ENCODE data around the gene CACNA1B. TPM values are rescaled to one million over a fixed set of nuclear protein-coding genes. Genes with fewer than 3 reads are reported as not detected.
"Not testable (repeated sequence)": the region's sequence is repeated elsewhere in the genome, so short reads cannot be mapped to it uniquely, and the experiment has no call there.

Gene CACNA1B
- total RNA-seq, 5 donors from 2014 or later (not counting 1 experiment from before 2014, with no cell fraction given), result 0.03 to 0.09 (median 0.03) TPM; not detected in 2

DNA sequence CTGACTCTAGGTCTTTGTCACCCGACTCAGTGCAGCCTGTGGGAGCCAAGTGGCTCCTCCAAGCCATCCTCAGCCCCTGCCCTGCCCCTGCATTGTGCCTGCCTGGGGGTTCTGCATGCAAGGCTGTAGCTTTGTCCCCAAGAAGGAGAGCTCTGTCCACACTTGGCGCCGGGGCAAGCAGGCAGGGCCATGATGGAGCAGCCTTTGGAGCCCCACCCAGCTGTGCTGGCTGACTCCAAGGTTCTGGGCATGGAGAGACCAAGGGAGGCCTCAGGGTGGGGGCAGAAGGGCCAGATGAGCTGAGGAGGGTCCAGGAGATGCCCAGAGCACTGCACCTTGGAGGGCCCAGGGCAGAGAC lies 226.2 kb downstream of the CACNA1B start:
- H3K27ac Mint-ChIP-seq, result no peak overlapping the region
- ChIA-PET POLR2A (no interaction called here), CTCF (no interaction called here)
- H3K9me3 Mint-ChIP-seq, result no peaks in the 10 kb centered on the region
- H3K4me3 Mint-ChIP-seq, result no peak overlapping the region
- WGBS (ENCODE audit: insufficient coverage), result 73% methylated on average over 3 of the region's 3 CpGs
- H3K9me3 ChIP-seq, result no peaks in the 10 kb centered on the region
- H3K36me3 ChIP-seq (ENCODE audit: control insufficient read depth in 2 of 2, extremely low read depth in 1 of 2, insufficient read depth in 1 of 2, low read length in 1 of 2), result no peaks in the 10 kb centered on the region
- no peak overlapping the region for H3K27ac ChIP-seq (ENCODE audit: low read length)
- H3K4me1 ChIP-seq (ENCODE audit: control insufficient read depth in 1 of 2, extremely low read depth in 1 of 2, insufficient read depth in 2 of 2, low read length in 2 of 2), result no peaks in the 10 kb centered on the region
- peaks cover 6 to 8% of the 10 kb centered on the region in 2 donors for H3K27me3 Mint-ChIP-seq
- H3K36me3 Mint-ChIP-seq, result no peaks in the 10 kb centered on the region
- no peaks in the 10 kb centered on the region for H3K4me1 Mint-ChIP-seq
- no peak overlapping the region for H3K4me3 ChIP-seq (ENCODE audit: control insufficient read depth in 1 of 2, extremely low read depth in 1 of 2, low read length in 1 of 2)
- no peak for ATAC-seq (replicated peaks in 1 of 4)
- no peak for DNase-seq
- H3K27me3 ChIP-seq (replicated peaks in 1 of 2; ENCODE audit: control insufficient read depth in 2 of 2, extremely low read depth in 1 of 2, insufficient read depth in 2 of 2, low read length in 1 of 2), result peaks cover 0 to 38% of the 10 kb centered on the region in 2 experiments

DNA sequence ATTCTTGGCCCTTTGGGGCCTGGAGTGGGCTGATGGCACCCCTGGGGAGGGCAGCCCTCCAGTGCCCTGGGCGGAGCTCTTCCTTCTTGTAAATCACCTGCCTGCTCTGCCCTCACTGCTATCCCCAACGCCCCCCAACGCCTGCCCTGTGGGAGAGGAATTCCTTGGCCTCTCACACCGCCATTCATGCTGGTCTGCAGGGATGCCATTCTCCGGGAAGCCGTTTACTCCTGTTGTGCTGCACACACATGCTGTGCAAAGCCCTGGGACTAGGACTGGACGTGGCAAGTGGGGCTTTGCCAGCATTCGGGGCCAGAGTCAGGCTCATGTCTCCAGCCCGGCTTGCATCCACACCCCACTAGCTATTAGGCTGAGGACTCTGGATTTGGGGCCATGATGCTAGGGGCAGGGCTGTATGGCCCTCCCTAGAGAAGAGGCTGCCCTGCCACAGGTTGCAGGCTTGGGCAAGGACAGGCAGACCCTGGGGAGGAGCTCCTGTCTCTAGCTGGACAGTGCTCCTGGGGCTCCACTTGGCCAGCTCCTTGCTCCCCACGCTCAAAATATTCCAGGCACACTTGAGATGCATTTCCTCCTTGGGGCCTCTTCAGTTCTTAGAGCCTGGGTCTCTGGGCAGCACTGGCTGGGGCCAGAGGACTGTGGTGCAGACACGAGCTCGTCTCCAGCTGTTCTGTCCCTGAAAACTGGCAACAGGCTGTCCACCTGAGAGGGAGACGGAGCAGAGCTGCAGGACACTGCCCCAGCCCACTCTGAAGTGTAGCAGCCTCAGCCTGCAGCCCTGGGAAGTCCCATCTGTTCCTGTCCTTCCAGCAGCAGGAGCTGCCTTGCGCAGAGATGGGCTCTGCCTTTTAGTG lies 226.9 kb downstream of the CACNA1B start:
- Histone ChIP-seq H3K27ac (ENCODE audit: low read length) (no peak overlapping the region), H3K9me3 (no peaks in the 10 kb centered on the region), H3K27me3 (replicated peaks in 1 of 2; ENCODE audit: control insufficient read depth in 2 of 2, extremely low read depth in 1 of 2, insufficient read depth in 2 of 2, low read length in 1 of 2) (peaks cover 0 to 38% of the 10 kb centered on the region in 2 experiments), H3K4me1 (ENCODE audit: control insufficient read depth in 1 of 2, extremely low read depth in 1 of 2, insufficient read depth in 2 of 2, low read length in 2 of 2) (no peaks in the 10 kb centered on the region), H3K4me3 (ENCODE audit: control insufficient read depth in 1 of 2, extremely low read depth in 1 of 2, low read length in 1 of 2) (no peak overlapping the region), H3K36me3 (ENCODE audit: control insufficient read depth in 2 of 2, extremely low read depth in 1 of 2, insufficient read depth in 1 of 2, low read length in 1 of 2) (no peaks in the 10 kb centered on the region)
- Mint-ChIP-seq H3K9me3 (no peaks in the 10 kb centered on the region), H3K4me1 (no peaks in the 10 kb centered on the region), H3K4me3 (no peak overlapping the region), H3K27ac (no peak overlapping the region), H3K27me3 (peaks cover 6 to 8% of the 10 kb centered on the region in 2 donors), H3K36me3 (no peaks in the 10 kb centered on the region)
- WGBS (ENCODE audit: insufficient coverage), result 71% methylated on average over 11 of the region's 14 CpGs
- DNase-seq, result no peak
- ATAC-seq (replicated peaks in 1 of 4), result no peak
- CTCF ChIA-PET, result no interaction called here
- POLR2A ChIA-PET, result no interaction called here

DNA sequence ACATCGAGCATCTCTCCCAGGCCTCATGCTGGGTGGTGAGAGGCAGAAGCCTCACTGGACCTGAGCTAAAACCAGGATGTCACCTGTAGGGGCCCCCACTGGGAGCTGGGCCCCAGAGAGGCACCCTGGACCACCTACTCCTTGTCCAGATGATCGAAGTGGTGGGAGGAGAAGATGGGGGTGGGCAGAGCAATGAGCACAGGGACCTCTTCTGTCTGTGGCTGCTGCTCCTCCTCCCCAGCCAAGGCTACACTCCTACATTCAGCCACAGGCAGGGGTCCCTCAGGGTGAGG lies 227.5 kb downstream of the CACNA1B start:
- WGBS (ENCODE audit: insufficient coverage), result 80% methylated on average over 1 of the region's 2 CpGs
- no peak overlapping the region for H3K27ac ChIP-seq (ENCODE audit: low read length)
- ChIA-PET POLR2A (no interaction called here), CTCF (no interaction called here)
- H3K27ac Mint-ChIP-seq, result no peak overlapping the region
- H3K9me3 Mint-ChIP-seq, result no peaks in the 10 kb centered on the region
- no peaks in the 10 kb centered on the region for H3K36me3 Mint-ChIP-seq
- peaks cover 0 to 38% of the 10 kb centered on the region in 2 experiments for H3K27me3 ChIP-seq (replicated peaks in 1 of 2; ENCODE audit: control insufficient read depth in 2 of 2, extremely low read depth in 1 of 2, insufficient read depth in 2 of 2, low read length in 1 of 2)
- no peak overlapping the region for H3K4me3 ChIP-seq (ENCODE audit: control insufficient read depth in 1 of 2, extremely low read depth in 1 of 2, low read length in 1 of 2)
- H3K4me3 Mint-ChIP-seq, result no peak overlapping the region
- no peaks in the 10 kb centered on the region for H3K9me3 ChIP-seq
- ATAC-seq (replicated peaks in 1 of 4) (no peak), DNase-seq (no peak)
- no peaks in the 10 kb centered on the region for H3K4me1 ChIP-seq (ENCODE audit: control insufficient read depth in 1 of 2, extremely low read depth in 1 of 2, insufficient read depth in 2 of 2, low read length in 2 of 2)
- H3K4me1 Mint-ChIP-seq, result no peaks in the 10 kb centered on the region
- H3K36me3 ChIP-seq (ENCODE audit: control insufficient read depth in 2 of 2, extremely low read depth in 1 of 2, insufficient read depth in 1 of 2, low read length in 1 of 2), result no peaks in the 10 kb centered on the region
- H3K27me3 Mint-ChIP-seq, result peaks cover 6 to 8% of the 10 kb centered on the region in 2 donors

DNA sequence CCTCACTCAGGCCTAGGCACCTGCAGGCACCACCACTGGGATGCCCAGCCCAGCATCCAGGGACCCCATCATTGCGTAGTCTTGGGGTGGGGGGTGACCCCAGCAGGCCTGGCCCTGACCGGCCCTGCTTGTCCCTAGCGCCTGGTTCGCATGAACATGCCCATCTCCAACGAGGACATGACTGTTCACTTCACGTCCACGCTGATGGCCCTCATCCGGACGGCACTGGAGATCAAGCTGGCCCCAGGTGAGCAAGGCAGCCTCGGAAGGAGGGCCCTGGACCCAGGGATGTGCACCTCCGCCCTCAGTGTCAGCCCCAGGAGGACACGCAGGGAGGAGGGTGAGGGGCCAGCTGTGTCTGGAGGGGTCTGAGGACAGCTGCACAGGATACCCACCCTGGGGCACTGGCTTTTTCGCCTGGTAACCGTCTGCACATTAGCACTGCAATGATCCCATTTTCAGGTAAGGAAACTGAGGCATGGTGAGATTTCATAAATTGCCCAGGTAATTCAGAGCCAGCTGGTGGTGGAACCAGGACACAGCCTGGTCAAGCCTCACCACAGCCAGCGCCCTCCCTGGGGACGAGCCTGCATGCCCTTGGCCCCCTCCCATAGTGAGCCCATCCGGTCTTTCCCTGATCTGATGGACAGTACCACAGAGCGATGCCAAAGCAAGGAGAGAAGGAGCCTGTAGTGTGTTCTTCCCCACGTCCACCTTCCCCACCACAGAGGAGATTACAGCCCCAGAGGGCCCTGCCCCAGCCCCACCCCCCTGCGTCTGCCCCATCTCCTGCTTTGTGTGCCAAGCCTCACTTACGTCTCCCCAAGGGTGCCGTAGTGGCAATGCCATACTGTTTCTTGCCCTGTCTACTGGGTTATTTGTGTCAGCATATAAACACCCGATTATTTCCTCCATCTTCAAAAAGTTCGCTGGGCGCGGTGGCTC lies 228.3 kb downstream of the CACNA1B start:
- H3K36me3 Mint-ChIP-seq, result no peaks in the 10 kb centered on the region
- no peaks in the 10 kb centered on the region for H3K4me1 ChIP-seq (ENCODE audit: control insufficient read depth in 1 of 2, extremely low read depth in 1 of 2, insufficient read depth in 2 of 2, low read length in 2 of 2)
- ChIA-PET CTCF (no interaction called here), POLR2A (no interaction called here)
- H3K27ac Mint-ChIP-seq, result no peak overlapping the region
- no peak overlapping the region for H3K27ac ChIP-seq (ENCODE audit: low read length)
- no peaks in the 10 kb centered on the region for H3K36me3 ChIP-seq (ENCODE audit: control insufficient read depth in 2 of 2, extremely low read depth in 1 of 2, insufficient read depth in 1 of 2, low read length in 1 of 2)
- no peak overlapping the region for H3K4me3 ChIP-seq (ENCODE audit: control insufficient read depth in 1 of 2, extremely low read depth in 1 of 2, low read length in 1 of 2)
- no peaks in the 10 kb centered on the region for H3K4me1 Mint-ChIP-seq
- H3K9me3 ChIP-seq, result no peaks in the 10 kb centered on the region
- no peak overlapping the region for H3K4me3 Mint-ChIP-seq
- no peaks in the 10 kb centered on the region for H3K9me3 Mint-ChIP-seq
- 91% methylated on average over 21 of the region's 26 CpGs for WGBS (ENCODE audit: insufficient coverage)
- peaks cover 6 to 8% of the 10 kb centered on the region in 2 donors for H3K27me3 Mint-ChIP-seq
- DNase-seq (peak in 1 of 35 experiments; percentile 20), ATAC-seq (replicated peaks in 1 of 4) (peak in 1 of 4 experiments; percentile 15)
- H3K27me3 ChIP-seq (replicated peaks in 1 of 2; ENCODE audit: control insufficient read depth in 2 of 2, extremely low read depth in 1 of 2, insufficient read depth in 2 of 2, low read length in 1 of 2), result peaks cover 0 to 38% of the 10 kb centered on the region in 2 experiments

DNA sequence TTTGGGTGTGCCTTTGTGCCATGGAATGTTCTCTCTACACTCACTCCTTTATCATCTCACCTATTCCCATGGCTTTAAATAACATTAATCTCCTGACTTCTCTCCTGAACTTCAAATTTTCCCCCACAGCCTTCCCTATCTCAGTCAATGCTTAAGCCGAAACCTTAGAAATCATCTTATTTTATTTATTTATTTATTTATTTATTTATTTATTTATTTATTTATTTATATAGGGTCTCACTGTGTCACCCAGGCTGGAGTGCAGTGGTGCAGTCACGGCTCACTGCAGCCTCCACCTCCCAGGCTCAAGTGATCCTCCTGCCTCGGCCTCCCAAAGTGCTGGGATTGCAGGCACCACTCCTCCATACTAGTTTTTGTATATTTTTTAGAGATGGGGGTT lies 229.5 kb downstream of the CACNA1B start:
- peaks cover 0 to 36% of the 10 kb centered on the region in 2 experiments for H3K27me3 ChIP-seq (replicated peaks in 1 of 2; ENCODE audit: control insufficient read depth in 2 of 2, extremely low read depth in 1 of 2, insufficient read depth in 2 of 2, low read length in 1 of 2)
- H3K36me3 ChIP-seq (ENCODE audit: control insufficient read depth in 2 of 2, extremely low read depth in 1 of 2, insufficient read depth in 1 of 2, low read length in 1 of 2); H3K27ac ChIP-seq (ENCODE audit: low read length); H3K9me3 ChIP-seq; H3K4me3 ChIP-seq (ENCODE audit: control insufficient read depth in 1 of 2, extremely low read depth in 1 of 2, low read length in 1 of 2); H3K9me3 Mint-ChIP-seq; H3K27me3 Mint-ChIP-seq; POLR2A ChIA-PET; H3K4me3 Mint-ChIP-seq; H3K4me1 Mint-ChIP-seq; H3K36me3 Mint-ChIP-seq; H3K27ac Mint-ChIP-seq; H3K4me1 ChIP-seq (ENCODE audit: control insufficient read depth in 1 of 2, extremely low read depth in 1 of 2, insufficient read depth in 2 of 2, low read length in 2 of 2); DNase-seq; CTCF ChIA-PET; ATAC-seq (replicated peaks in 1 of 4): not testable (repeated sequence)
- no CpG with 5 or more reads among the region's 3 CpGs for WGBS (ENCODE audit: insufficient coverage)

DNA sequence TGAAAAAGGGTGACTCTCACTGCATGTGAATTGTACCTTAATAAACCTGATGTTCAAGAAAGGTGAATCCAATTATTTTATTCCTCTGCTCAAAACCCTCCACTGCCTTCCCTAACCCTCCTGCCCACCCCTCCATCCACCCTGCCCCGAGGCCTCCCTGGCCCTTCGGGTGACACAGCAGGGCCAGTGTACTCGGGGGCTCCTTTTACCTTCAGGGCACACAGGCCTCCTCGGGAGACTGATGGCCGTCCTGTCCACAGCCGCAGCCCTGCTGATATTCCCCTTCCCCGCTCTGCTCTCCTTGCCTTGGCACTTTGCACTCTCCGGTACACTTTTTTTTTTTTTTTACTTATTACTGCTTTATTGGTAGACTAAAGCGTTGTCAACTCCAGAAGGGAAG lies 234.0 kb downstream of the CACNA1B start:
- H3K4me1 Mint-ChIP-seq, result no peaks in the 10 kb centered on the region
- H3K27ac Mint-ChIP-seq, result no peak overlapping the region
- no peaks in the 10 kb centered on the region for H3K36me3 Mint-ChIP-seq
- ATAC-seq (replicated peaks in 1 of 4) (no peak), DNase-seq (no peak)
- Histone ChIP-seq H3K4me3 (ENCODE audit: control insufficient read depth in 1 of 2, extremely low read depth in 1 of 2, low read length in 1 of 2) (no peak overlapping the region), H3K27ac (ENCODE audit: low read length) (no peak overlapping the region), H3K27me3 (replicated peaks in 1 of 2; ENCODE audit: control insufficient read depth in 2 of 2, extremely low read depth in 1 of 2, insufficient read depth in 2 of 2, low read length in 1 of 2) (peaks cover 0 to 20% of the 10 kb centered on the region in 2 experiments), H3K4me1 (ENCODE audit: control insufficient read depth in 1 of 2, extremely low read depth in 1 of 2, insufficient read depth in 2 of 2, low read length in 2 of 2) (no peaks in the 10 kb centered on the region), H3K9me3 (no peaks in the 10 kb centered on the region), H3K36me3 (ENCODE audit: control insufficient read depth in 2 of 2, extremely low read depth in 1 of 2, insufficient read depth in 1 of 2, low read length in 1 of 2) (no peaks in the 10 kb centered on the region)
- WGBS (ENCODE audit: insufficient coverage), result 80% methylated on average over 4 of the region's 9 CpGs
- H3K4me3 Mint-ChIP-seq, result no peak overlapping the region
- H3K9me3 Mint-ChIP-seq, result no peaks in the 10 kb centered on the region
- ChIA-PET POLR2A (no interaction called here), CTCF (no interaction called here)
- peaks cover 5 to 15% of the 10 kb centered on the region in 2 donors for H3K27me3 Mint-ChIP-seq

All from T-cell (primary cell).